CD14-positive monocyte (primary cell): ENCODE results near the gene WDR86. TPM values are rescaled to one million over a fixed set of nuclear protein-coding genes. Genes with fewer than 3 reads are reported as not detected.

ENCODE experiments used
- DNase-seq, 3 donors: peaks; one replicate each; pipeline ENCODE4 v3.0.0-alpha.2; 2011 to 2022
- H2AFZ ChIP-seq: 2 replicates; pipeline ENCODE4 v1.6.0; 2012; ENCODE audit warnings: mild to moderate bottlenecking, low read depth, low read length, inconsistent platforms; ENCODE audit not compliant: insufficient read depth, poor library complexity, severe bottlenecking
- H3K27ac ChIP-seq, 2 donors: 1 replicate in 1 of 2; 2 replicates in 1 of 2; pipeline ENCODE4 v1.5.1; 2012 to 2013; ENCODE audit warnings: low read length in 2 of 2, control low read depth in 1 of 2, inconsistent platforms in 1 of 2, low read depth in 1 of 2, mild to moderate bottlenecking in 1 of 2
- H3K27me3 ChIP-seq, 2 donors: one replicate each; pipeline versions ENCODE4 v1.6.0 to v1.6.1; 2011 to 2013; ENCODE audit warnings: low read length in 2 of 2; ENCODE audit not compliant: control insufficient read depth in 2 of 2, insufficient read depth in 2 of 2
- H3K36me3 ChIP-seq, 2 donors: replicated peaks in 1 of 2; 1 replicate in 1 of 2; 2 replicates in 1 of 2; pipeline versions ENCODE4 v1.5.1 to v1.6.1; 2012 to 2013; ENCODE audit warnings: low read length in 2 of 2, control low read depth in 1 of 2, inconsistent platforms in 1 of 2, mild to moderate bottlenecking in 1 of 2; ENCODE audit not compliant: insufficient read depth in 2 of 2, control insufficient read depth in 1 of 2
- H3K4me1 ChIP-seq, 2 donors: 1 replicate in 1 of 2; 2 replicates in 1 of 2; pipeline versions ENCODE4 v1.5.1 to v1.6.1; 2012 to 2013; ENCODE audit warnings: low read length in 2 of 2, control low read depth in 1 of 2, inconsistent platforms in 1 of 2, mild to moderate bottlenecking in 1 of 2, moderate library complexity in 1 of 2; ENCODE audit not compliant: insufficient read depth in 2 of 2, control insufficient read depth in 1 of 2
- H3K4me2 ChIP-seq: replicated peaks from 2 replicates; pipeline ENCODE3; 2012; ENCODE audit warnings: low read length, moderate library complexity, mild to moderate bottlenecking; ENCODE audit not compliant: poor library complexity, severe bottlenecking; ENCODE audit errors: extremely low read depth
- H3K4me3 ChIP-seq, 3 experiments: fragments of 200-600 bp in 1 of 3; sonication (generic) in 1 of 3; replicated peaks in 1 of 3; 1 replicate in 2 of 3; 2 replicates in 1 of 3; pipeline ENCODE4 v1.5.1; 2011 to 2013; ENCODE audit warnings: low read length in 3 of 3, mild to moderate bottlenecking in 3 of 3, control low read depth in 2 of 3, low read depth in 2 of 3, inconsistent platforms in 1 of 3, moderate library complexity in 1 of 3
- H3K79me2 ChIP-seq: 2 replicates; pipeline ENCODE4 v1.6.0; 2012; ENCODE audit warnings: mild to moderate bottlenecking, control low read depth, inconsistent platforms, low read length, moderate library complexity; ENCODE audit not compliant: insufficient read depth
- H3K9ac ChIP-seq: 2 replicates; pipeline ENCODE4 v1.6.0; 2017; ENCODE audit warnings: low read length, mild to moderate bottlenecking; ENCODE audit not compliant: insufficient read depth, poor library complexity, severe bottlenecking
- H3K9me3 ChIP-seq, 2 donors: replicated peaks in 1 of 2; 1 replicate in 1 of 2; 2 replicates in 1 of 2; pipeline versions ENCODE4 v1.5.1 to v1.6.1; 2012 to 2013; ENCODE audit warnings: low read length in 2 of 2, control low read depth in 1 of 2; ENCODE audit not compliant: control insufficient read depth in 1 of 2, insufficient read depth in 1 of 2
- H4K20me1 ChIP-seq: 2 replicates; pipeline ENCODE4 v1.6.0; 2012; ENCODE audit warnings: mild to moderate bottlenecking, low read length, control low read depth, moderate library complexity; ENCODE audit not compliant: insufficient read depth
- H3K27ac Mint-ChIP-seq, 7 donors: one replicate each; pipeline ENCODE4 v1.8.0; 2020; ENCODE audit warnings: mild to moderate bottlenecking in 7 of 7, mixed read lengths in 7 of 7, moderate library complexity in 6 of 7, inconsistent platforms in 2 of 7
- H3K27me3 Mint-ChIP-seq, 3 donors: one replicate each; pipeline ENCODE4 v1.8.0; 2021 to 2022; ENCODE audit warnings: low read depth in 3 of 3, mild to moderate bottlenecking in 3 of 3, mixed read lengths in 3 of 3, moderate library complexity in 3 of 3, inconsistent platforms in 1 of 3
- H3K36me3 Mint-ChIP-seq, 2 donors: one replicate each; pipeline ENCODE4 v1.8.0; 2020; ENCODE audit warnings: mixed read lengths in 2 of 2, inconsistent platforms in 1 of 2, mild to moderate bottlenecking in 1 of 2
- H3K4me1 Mint-ChIP-seq: one replicate; pipeline ENCODE4 v1.8.0; 2020; ENCODE audit warnings: mild to moderate bottlenecking, mixed read lengths
- H3K4me3 Mint-ChIP-seq, 2 donors: one replicate each; pipeline ENCODE4 v1.8.0; 2020; ENCODE audit warnings: mild to moderate bottlenecking in 2 of 2, mixed read lengths in 2 of 2, moderate library complexity in 1 of 2
- H3K9me3 Mint-ChIP-seq, 7 donors: one replicate each; pipeline ENCODE4 v1.8.0; 2020 to 2022; ENCODE audit warnings: mixed read lengths in 7 of 7, mild to moderate bottlenecking in 6 of 7, moderate library complexity in 6 of 7, inconsistent platforms in 2 of 7
- CTCF ChIP-seq: fragments of 200-600 bp; IDR thresholded peaks from one replicate; pipeline ENCODE4 v1.8.0; 2022; ENCODE audit warnings: antibody characterized with exemption, mild to moderate bottlenecking
- WGBS: methylation state at CpG from one replicate; pipeline ENCODE4 v1.1.5; 2013; ENCODE audit warnings: missing lambda C conversion rate; ENCODE audit not compliant: insufficient coverage; 5-methylcytosine and 5-hydroxymethylcytosine counted together
- intact Hi-C, 2 donors: fragments of 100-400 bp; cut with micrococcal nuclease; formaldehyde crosslinking; loops; one replicate each; pipeline versions ENCODE4 v1.15.0 to v1.15.1; 2023
- polyA plus RNA-seq, 3 donors: library from polyadenylated mRNA; depleted of rRNA in 1 of 3; unstranded in 2 of 3; stranded (reverse) in 1 of 3; fragments of 300-500 nt in 2 of 3; fragments of >200 nt in 1 of 3; fragmentation: Illumina TruSeq in 2 of 3; gene quantifications; 1 replicate in 2 of 3; 2 replicates in 1 of 3; pipeline ENCODE4 v1.2.3, GENCODE V29; 2012 to 2021

The WDR86 gene
- polyA plus RNA-seq, 3 donors, result 0.11 to 0.30 (median 0.24) TPM

- no peak overlapping the region for H3K9ac ChIP-seq
- no peak overlapping the region for H3K4me3 Mint-ChIP-seq
- H3K27me3 ChIP-seq, result no peaks in the 10 kb centered on the region
- no peak overlapping the region for H3K27ac Mint-ChIP-seq
- no peak for TF ChIP-seq CTCF
- no peak overlapping the region for H2AFZ ChIP-seq
- peaks cover 7 to 13% of the 10 kb centered on the region in 2 donors for H3K9me3 ChIP-seq
- H3K4me3 ChIP-seq, result no peak overlapping the region
- H4K20me1 ChIP-seq, result no peaks in the 10 kb centered on the region
- H3K79me2 ChIP-seq, result no peaks in the 10 kb centered on the region
- no peak overlapping the region for H3K4me2 ChIP-seq
- peaks cover 9 to 18% (median 11%) of the 10 kb centered on the region in 7 donors for H3K9me3 Mint-ChIP-seq
- WGBS, result 87% methylated on average over 13 of the region's 14 CpGs
- peaks cover 12 to 27% of the 10 kb centered on the region in 2 donors for H3K4me1 ChIP-seq
- H3K36me3 Mint-ChIP-seq, result no peaks in the 10 kb centered on the region
- H3K36me3 ChIP-seq, result no peaks in the 10 kb centered on the region
- DNase-seq, result no peak
- no peak overlapping the region for H3K27ac ChIP-seq
- peaks cover 22% of the 10 kb centered on the region for H3K4me1 Mint-ChIP-seq
- peaks cover 8 to 11% (median 11%) of the 10 kb centered on the region in 3 donors for H3K27me3 Mint-ChIP-seq
- intact Hi-C loops, result no loop called here
Observed at GRCh38 chr7:151400626-151401315, 9.1 kb downstream of the WDR86 start.

GRCh38 chr7:151399906-151400305, 9.9 kb downstream of the WDR86 start:
- H3K4me1 Mint-ChIP-seq, result peaks cover 21% of the 10 kb centered on the region
- TF ChIP-seq CTCF, result no peak
- Histone ChIP-seq H2AFZ (no peak overlapping the region), H3K4me3 (no peak overlapping the region), H3K9ac (no peak overlapping the region), H3K4me1 (peaks cover 12 to 22% of the 10 kb centered on the region in 2 donors), H3K27me3 (no peaks in the 10 kb centered on the region), H3K79me2 (no peaks in the 10 kb centered on the region), H3K27ac (no peak overlapping the region), H4K20me1 (no peaks in the 10 kb centered on the region), H3K4me2 (no peak overlapping the region), H3K9me3 (peaks cover 7 to 13% of the 10 kb centered on the region in 2 donors), H3K36me3 (no peaks in the 10 kb centered on the region)
- no peak overlapping the region for H3K27ac Mint-ChIP-seq
- H3K36me3 Mint-ChIP-seq, result no peaks in the 10 kb centered on the region
- peaks cover 9 to 18% (median 11%) of the 10 kb centered on the region in 7 donors for H3K9me3 Mint-ChIP-seq
- intact Hi-C loops, result no loop called here
- H3K27me3 Mint-ChIP-seq, result peaks cover 8 to 14% (median 11%) of the 10 kb centered on the region in 3 donors
- H3K4me3 Mint-ChIP-seq, result no peak overlapping the region
- no peak for DNase-seq
- WGBS, result 97% methylated on average over 14 of the region's 14 CpGs
